ENCODE measurements around the gene ZNF385C.

Gene ZNF385C

DNA sequence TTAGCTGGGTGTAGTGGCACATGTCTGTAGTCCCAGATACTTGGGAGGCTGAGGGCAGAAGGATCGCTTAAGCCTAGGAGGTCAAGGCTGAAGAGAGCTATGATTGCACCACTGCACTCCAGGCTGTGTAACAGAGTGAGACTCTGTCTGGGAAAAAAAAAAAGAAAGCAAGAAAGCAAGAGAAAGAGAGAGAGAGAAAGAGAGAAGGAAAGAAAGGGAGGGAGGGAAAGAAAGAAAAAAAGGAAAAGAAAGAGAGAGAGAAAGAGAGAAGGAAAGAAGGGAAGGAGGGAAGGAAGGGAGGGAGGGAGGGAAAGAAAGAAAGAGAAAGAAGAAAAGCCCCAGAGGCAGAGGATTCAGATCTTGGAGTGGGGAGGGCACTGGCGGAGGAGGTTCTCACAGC, 7.7 kb upstream of the ZNF385C start:
- no peak for DNase-seq

DNA sequence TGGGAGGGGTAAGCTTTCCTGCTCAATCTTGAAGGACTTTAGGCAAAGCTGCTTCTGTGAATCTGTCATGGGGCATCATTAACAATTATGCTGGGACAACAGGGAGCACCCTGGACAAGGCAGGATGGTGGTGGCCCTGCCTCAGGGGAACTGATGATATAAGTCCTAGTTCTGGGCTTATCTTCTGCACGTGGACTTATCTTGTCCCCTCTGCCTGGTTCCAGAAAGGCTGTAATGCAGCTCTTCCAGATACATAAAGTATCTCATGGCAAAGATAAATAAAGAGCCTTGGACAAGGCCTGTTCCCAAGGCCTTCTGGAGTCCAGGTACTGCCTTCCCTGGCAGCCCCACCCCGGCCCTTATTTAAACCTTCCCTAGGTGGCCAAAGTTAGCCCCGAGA, 6.0 kb upstream of the ZNF385C start:
- DNase-seq: no peak

GRCh38 chr17:42103221-42103954, 5.1 kb upstream of the ZNF385C start:
- no peak for DNase-seq

DNA sequence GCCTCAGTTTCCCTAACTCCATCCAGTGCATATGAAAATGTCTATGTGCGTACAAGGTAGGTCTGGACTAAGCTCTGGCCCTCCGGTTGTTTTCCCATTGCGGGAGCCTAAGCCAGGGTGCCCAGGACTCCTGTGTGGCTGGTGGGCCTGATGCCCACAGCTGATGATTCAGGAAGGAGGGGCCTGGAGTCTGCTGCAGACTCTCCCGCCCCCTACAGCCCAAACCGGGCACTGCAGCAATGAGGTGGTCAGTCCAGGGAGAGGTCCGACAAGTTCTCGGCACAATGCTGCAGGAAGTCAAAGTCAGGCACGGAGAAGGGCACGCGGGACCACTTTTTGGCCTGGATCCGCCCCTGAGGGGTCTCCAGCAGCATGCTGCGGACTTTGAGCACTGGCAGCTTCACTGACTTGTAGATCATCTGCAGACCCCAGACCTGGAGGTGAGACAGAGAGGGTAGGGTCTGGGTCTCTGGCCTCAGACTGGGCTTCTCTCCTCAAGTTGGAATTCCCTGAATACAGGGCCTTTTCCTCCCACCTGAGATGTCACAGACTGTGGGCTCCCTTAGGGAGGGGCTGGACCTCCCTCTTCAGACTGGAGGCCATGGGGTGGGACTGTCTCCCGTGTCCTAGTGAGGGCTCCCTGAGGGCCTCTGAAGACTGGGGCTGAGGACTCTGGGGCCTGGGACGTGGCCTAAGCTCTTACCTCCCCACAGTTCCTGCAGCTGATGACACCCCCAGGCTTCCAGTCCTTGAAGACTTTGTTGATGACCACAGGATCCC, 3.4 kb upstream of the ZNF385C start:
- peak; percentile 79 for DNase-seq

- DNase-seq: no peak
Observed at GRCh38 chr17:42098730-42099399, 592 bp upstream of the ZNF385C start.

GRCh38 chr17:42096360-42097111, 1.7 kb downstream of the ZNF385C start:
- no peak for DNase-seq

GRCh38 chr17:42094375-42095069, 3.8 kb downstream of the ZNF385C start:
- DNase-seq: no peak

DNA sequence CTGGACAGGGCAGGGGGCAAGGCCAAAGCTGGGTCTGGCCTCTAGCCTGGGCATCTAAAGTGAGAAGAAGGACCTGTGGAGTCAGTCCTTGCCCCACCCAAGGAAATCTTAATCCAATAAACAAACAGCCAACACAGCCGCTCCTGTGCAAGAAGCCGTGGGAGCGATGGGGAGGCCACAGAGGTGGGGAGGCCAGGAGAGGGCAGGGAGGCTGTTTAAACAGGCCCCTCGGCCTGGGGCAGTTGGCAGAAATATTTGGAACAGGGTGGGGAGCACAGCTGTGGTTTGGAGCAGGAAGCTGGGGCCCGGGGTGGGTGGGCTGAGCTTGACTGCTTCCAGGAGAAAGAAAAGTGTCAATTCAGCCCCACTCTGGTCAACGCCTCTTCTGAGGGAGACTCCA, 5.3 kb downstream of the ZNF385C start:
- DNase-seq: peak; percentile 53

DNA sequence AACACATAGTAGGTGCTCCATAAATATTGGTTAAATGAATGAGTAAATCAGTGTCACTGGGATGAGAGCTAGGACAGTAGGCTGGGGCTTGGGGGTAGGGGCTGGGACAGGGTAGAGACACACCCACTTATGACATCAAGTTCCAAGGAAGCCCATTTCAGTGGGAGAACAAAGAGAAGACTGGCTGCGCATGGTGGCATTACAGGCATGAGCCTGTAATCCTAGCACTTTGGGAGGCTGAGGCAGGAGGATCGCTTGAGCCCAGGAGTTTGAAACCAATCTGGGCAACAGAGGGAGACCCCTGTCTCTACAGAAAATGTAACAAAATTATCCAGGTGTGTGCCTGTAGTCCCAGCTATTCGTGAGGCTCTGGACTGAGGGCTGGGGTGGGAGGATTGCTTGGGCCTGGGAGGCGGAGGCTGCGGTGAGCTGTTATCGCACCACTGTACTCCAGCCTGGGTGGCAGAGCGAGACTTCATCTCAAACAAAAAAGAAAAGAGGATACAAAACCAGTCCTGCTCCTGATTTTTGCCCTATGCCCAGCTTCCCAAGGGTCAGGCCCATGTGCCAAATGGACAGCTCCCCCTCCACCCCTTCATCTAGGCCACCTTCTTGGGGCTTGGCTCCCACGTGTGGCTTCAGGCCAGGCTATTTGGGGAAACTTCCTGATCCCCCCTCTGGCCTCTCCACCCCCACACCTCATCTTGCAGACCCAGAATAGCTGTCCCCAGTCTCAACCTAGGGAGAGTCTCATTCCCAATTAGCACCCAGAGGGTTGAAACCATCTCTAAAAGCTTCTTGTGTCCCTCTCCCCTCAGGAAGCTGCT, 7.1 kb downstream of the ZNF385C start:
- no peak for DNase-seq

- DNase-seq: no peak
Observed at GRCh38 chr17:42088736-42089135, 9.5 kb downstream of the ZNF385C start.

GRCh38 chr17:42087736-42088705, 10.3 kb downstream of the ZNF385C start:
- DNase-seq: peak; percentile 68

GRCh38 chr17:42087042-42087701, 11.1 kb downstream of the ZNF385C start:
- no peak for DNase-seq

GRCh38 chr17:42081516-42082129, 16.6 kb downstream of the ZNF385C start:
- DNase-seq: no peak

- no peak for DNase-seq
Observed at GRCh38 chr17:42079541-42079940, 18.7 kb downstream of the ZNF385C start.

GRCh38 chr17:42078396-42079043, 19.8 kb downstream of the ZNF385C start:
- no peak for DNase-seq

GRCh38 chr17:42077755-42078154, 20.5 kb downstream of the ZNF385C start:
- DNase-seq: no peak

DNA sequence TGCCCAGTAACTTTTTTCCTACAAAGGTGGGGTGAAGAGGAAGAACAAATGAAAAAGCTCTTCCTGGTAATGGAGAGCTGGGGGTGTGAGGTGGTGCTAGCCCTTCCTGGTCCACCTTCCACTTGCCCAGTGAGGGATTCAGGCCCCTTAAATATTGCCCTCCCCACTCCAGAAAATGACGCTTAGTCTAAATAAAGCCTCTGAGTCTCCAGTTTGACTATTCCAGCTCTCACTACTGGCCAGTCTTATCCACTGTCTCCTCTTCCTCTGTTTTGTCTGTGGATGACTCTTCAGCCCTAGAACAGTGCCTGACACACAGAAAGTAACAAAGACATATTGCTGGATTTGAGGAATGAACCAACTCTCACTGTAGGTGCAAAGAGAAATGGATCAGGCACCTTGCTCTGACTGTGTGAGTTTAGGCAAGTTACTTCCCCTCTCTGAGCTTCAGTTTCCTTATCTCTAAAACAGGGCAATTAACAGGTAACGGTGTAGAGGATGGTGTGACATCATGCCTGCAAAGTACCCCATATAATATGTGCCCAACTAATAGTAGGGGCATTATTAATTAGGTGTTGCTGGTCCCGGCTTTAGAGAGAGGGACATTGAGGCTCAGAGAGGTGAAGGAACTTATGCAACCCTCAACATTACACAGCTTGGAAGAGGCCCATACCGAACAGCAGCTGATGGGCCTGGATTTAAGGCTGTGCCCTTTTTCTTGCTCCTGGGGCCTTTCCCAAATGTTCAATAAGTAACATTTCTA, 21.3 kb downstream of the ZNF385C start:
- DNase-seq: no peak

- no peak for DNase-seq
Observed at GRCh38 chr17:42075789-42076188, 22.5 kb downstream of the ZNF385C start.

All from right forelimb (tissue), 1 donor.